ENCODE measurements around the gene RFNG. TPM values are rescaled to one million over a fixed set of nuclear protein-coding genes. Genes with fewer than 3 reads are reported as not detected.
A peak's percentile ranks its signal among the peaks of the same experiment; 100 is the strongest.

Gene RFNG
- polyA plus RNA-seq, 1 experiment: 23.7 TPM

DNA sequence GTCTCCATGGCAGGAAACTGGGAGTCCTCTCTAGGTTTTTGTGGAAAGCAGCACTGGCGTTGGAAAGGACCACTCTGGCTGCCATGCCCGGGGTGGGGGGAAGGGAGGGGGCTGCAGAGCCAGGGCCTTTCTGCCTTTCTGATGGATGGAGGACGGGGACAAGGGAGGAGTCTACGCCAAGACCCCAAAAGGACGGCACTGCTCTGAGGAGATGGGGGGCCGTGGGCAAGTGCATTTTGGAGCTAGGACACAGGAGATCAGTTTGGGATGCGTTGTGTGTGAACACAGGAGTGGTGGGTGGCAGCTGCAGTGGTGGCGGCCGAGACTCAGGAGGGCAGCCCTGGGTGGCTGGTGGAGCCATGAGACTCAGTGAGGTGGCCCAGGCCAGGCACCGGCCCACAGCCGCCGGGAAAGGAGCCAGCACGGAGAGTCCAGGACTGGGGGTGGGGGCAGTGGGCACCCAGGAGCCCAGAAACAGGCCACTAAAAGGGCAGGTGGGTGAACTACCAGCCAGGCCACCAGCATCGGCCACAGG is 31.0 kb downstream of the RFNG start:
- ChIA-PET POLR2A (no interaction called here), CTCF (interaction anchor here (0.5 to 11.6 kb wide), 23 partner anchors 9 to 449 kb away, joined by 3 to 218 read pairs (median 4); partner anchors contain the start of genes ASPSCR1, DCXR, MAFG and MYADML2)

DNA sequence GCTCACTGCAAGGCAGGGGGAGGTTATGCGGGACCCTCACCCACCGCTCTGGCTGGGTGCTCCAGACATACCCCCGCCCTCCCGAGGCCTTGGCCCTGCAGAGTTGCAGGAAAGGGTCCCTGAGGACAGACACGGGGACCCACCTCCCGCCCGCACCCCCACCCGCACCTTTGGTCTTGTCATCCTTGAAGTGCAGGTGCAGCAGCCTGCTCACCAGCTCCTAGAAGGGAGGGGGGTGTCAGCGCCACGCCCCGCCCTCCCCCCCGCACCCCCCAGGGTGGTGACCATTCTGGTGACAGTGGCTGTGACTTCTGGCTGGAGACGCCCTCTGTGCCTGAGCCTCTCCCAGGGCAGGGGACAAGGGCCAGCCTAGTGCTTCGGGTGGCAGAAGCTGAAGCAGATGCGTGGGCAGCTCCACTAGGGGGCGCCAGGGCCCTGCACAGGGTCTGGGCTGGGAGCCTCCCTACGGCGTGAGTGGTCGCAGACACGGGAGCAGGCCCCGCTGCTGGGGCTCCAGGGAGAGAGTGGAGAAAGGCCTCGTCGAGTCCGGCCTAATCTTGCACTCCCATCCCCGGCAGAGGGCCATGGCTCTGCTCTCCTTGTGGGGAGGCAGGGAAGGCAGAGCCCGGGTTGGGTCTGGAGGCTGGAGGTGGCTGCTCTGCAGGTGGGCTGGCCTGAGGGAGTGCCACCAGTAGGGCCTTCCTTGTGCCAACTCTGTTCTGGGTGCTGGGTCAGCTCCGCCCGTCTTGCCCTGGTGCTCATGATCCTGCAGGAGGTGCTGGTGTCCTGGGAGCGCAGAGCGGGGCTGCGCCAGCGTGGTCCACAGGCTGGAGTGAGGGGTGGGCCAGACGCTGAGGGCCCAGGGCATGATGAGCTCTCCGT is 31.7 kb downstream of the RFNG start:
- CTCF ChIA-PET: interaction anchor here (0.5 to 11.6 kb wide), 22 partner anchors 9 to 448 kb away, joined by 3 to 218 read pairs (median 4); partner anchors contain the start of genes ASPSCR1, DCXR, NOTUM and RAC3
- peaks cover 14% of the 10 kb centered on the region for H3K36me3 ChIP-seq (ENCODE audit: control insufficient read depth, insufficient read depth, low read length)
- H3K27me3 ChIP-seq (ENCODE audit: control insufficient read depth, insufficient read depth, low read length): no peaks in the 10 kb centered on the region
- TF ChIP-seq, protein P1, sequence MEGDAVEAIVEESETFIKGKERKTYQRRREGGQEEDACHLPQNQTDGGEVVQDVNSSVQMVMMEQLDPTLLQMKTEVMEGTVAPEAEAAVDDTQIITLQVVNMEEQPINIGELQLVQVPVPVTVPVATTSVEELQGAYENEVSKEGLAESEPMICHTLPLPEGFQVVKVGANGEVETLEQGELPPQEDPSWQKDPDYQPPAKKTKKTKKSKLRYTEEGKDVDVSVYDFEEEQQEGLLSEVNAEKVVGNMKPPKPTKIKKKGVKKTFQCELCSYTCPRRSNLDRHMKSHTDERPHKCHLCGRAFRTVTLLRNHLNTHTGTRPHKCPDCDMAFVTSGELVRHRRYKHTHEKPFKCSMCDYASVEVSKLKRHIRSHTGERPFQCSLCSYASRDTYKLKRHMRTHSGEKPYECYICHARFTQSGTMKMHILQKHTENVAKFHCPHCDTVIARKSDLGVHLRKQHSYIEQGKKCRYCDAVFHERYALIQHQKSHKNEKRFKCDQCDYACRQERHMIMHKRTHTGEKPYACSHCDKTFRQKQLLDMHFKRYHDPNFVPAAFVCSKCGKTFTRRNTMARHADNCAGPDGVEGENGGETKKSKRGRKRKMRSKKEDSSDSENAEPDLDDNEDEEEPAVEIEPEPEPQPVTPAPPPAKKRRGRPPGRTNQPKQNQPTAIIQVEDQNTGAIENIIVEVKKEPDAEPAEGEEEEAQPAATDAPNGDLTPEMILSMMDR (IDR thresholded peaks at IDR 0.05; ENCODE audit: insufficient read depth, low read depth, low read length): peak; percentile 80
- DNase-seq (ENCODE audit: low read depth): no peak
- POLR2A ChIA-PET: no interaction called here
- H3K4me3 ChIP-seq (ENCODE audit: low read depth, low read length): no peak overlapping the region

More for the DNA sequence above, 31.0 kb downstream of the RFNG start:
- no peaks in the 10 kb centered on the region for H3K27me3 ChIP-seq (ENCODE audit: control insufficient read depth, insufficient read depth, low read length)
- TF ChIP-seq, protein P1 (IDR thresholded peaks at IDR 0.05; ENCODE audit: insufficient read depth, low read depth, low read length): no peak
- H3K36me3 ChIP-seq (ENCODE audit: control insufficient read depth, insufficient read depth, low read length): peaks cover 10% of the 10 kb centered on the region; the same call in 1 of the 2 replicates
- no peak for DNase-seq (ENCODE audit: low read depth)
- no peak overlapping the region for H3K4me3 ChIP-seq (ENCODE audit: low read depth, low read length)

GRCh38 chr17:82018989-82019689 is 32.5 kb downstream of the RFNG start:
- Histone ChIP-seq H3K27me3 (ENCODE audit: control insufficient read depth, insufficient read depth, low read length) (no peaks in the 10 kb centered on the region), H3K36me3 (ENCODE audit: control insufficient read depth, insufficient read depth, low read length) (peaks cover 14% of the 10 kb centered on the region), H3K4me3 (ENCODE audit: low read depth, low read length) (no peak overlapping the region)
- TF ChIP-seq, protein P1 (IDR thresholded peaks at IDR 0.05; ENCODE audit: insufficient read depth, low read depth, low read length): no peak
- DNase-seq (ENCODE audit: low read depth): no peak
- CTCF ChIA-PET: interaction anchor here (0.7 to 11.6 kb wide), 18 partner anchors 8 to 136 kb away, joined by 3 to 218 read pairs (median 4); partner anchors contain the start of genes ASPSCR1, DCXR, NOTUM and RAC3
- POLR2A ChIA-PET: no interaction called here

DNA sequence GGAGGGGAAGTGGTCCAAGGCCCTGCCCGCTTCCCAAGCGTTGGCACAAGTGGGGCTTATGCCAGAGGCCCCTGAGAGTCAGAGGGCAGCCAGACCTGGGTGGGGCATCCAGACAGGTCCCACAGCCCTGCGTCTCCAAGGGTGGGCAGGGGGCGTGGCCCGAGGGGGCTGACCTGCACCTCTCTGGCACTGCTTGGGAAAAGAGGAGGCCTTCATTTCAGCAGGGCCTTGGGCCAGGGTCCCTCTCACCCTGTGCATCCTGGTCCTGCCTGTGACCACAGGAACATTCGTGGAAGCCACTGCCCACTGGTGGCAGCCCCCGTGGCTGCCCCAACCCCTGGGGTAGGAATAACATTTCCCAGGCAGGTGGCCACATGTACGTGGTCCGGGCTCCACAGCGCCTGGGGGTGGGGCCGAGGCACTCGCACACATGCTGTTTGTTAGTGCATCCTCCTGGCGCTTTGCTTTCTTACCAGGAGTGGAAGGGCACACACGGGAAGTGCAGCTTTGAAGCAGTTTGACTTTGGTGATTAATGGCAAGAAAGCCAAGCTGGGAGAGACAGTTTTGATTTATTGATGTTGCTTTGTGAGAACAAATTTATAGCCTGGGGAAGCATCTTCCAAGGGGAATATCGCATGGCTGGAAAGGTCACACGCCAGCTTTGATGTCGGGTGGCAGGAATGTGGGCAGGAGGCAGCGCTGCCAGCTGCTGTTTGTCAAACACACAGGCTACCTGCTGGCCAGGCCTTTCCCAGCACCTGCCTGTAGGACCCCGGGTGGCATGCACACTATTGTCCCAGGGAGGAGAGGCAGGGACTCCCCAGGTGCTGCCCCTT is 33.2 kb downstream of the RFNG start:
- H3K36me3 ChIP-seq (ENCODE audit: control insufficient read depth, insufficient read depth, low read length): peaks cover 14% of the 10 kb centered on the region
- ChIA-PET POLR2A (no interaction called here), CTCF (interaction anchor here (0.6 to 11.6 kb wide), 8 partner anchors 12 to 136 kb away, joined by 3 to 218 read pairs (median 16); partner anchors contain the start of genes NOTUM and RAC3)
- H3K27me3 ChIP-seq (ENCODE audit: control insufficient read depth, insufficient read depth, low read length): no peaks in the 10 kb centered on the region
- H3K4me3 ChIP-seq (ENCODE audit: low read depth, low read length): no peak overlapping the region
- no peak for DNase-seq (ENCODE audit: low read depth)
- TF ChIP-seq, protein P1 (IDR thresholded peaks at IDR 0.05; ENCODE audit: insufficient read depth, low read depth, low read length): no peak

Data from BJ (cell line).